Measurements from ENCODE around the gene USP49. TPM values are rescaled to one million over a fixed set of nuclear protein-coding genes. Genes with fewer than 3 reads are reported as not detected.

Gene USP49
- total and polyA plus RNA-seq, 2 of the 13 experiments (the other 11 are each of a cell fraction or from before 2014, with no cell fraction given), result 2.9 to 4.3 TPM

DNA sequence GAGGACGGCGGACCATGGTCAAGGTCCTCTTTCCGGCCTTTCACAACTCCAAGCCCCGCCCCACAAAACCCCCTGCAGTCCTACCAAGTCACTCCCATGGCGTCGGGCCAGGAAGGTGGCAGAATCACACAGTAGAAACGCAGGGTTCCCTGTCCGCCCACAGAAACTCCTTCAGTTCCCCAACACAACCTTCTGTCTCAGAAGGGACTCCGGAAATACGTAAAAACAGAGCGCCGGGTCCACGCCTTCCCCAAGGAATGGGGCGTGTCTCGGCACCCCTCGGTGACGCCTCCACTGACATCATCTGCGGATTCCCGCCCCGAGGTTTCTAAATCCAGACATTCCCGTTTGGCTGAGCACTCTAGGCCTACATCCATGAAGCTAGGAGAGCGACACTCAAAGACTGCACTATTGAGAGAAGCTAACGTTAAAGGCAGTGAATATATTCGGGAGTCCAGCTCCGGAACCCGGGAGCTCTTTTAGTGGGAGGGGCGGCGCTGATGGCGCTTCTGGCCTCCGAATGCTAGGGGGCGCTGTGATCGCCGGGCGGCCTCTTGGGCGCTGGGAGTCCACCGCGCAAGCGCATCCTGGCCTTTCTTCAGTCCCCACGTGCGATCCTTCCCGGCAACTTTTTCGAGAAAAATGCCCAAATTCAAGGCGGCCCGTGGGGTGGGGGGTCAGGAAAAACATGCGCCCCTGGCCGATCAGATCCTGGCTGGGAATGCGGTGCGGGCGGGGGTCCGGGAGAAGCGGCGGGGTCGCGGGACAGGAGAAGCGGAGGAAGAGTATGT is 25.9 kb upstream of the USP49 start, which contains the start of the genes BYSL and MED20 (continued):
- TF ChIP-seq ATF6 (CRISPR knock-in tag; conservative IDR thresholded peaks at IDR 0.05) (peak; percentile 70; the same call in 1 of the 2 replicates), SMAD9 (CRISPR knock-in tag; IDR thresholded peaks at IDR 0.05) (no peak; the same call in 1 of the 2 replicates), ZNF660 (CRISPR knock-in tag; IDR thresholded peaks at IDR 0.05; ENCODE audit: borderline replicate concordance, low read depth) (no peak), HDAC2 (CRISPR knock-in tag; IDR thresholded peaks at IDR 0.05) (peak; percentile 63; the same call in 1 of the 2 replicates), RNF219 (CRISPR knock-in tag; IDR thresholded peaks at IDR 0.05) (no peak), DMAP1 (CRISPR knock-in tag; IDR thresholded peaks at IDR 0.05) (peak; percentile 98), MXD3 (CRISPR knock-in tag; IDR thresholded peaks at IDR 0.05) (peak; percentile 95), KMT2B (CRISPR knock-in tag; IDR thresholded peaks at IDR 0.05) (peak; percentile 93), RFXANK (CRISPR knock-in tag; IDR thresholded peaks at IDR 0.05) (peak; percentile 60; the same call in 1 of the 2 replicates), RBFOX2 (IDR thresholded peaks at IDR 0.05; ENCODE audit: low read depth, low read length) (peak; percentile 85), KDM3A (CRISPR knock-in tag; IDR thresholded peaks at IDR 0.05; ENCODE audit: low read depth) (peak; percentile 80), KMT2A (CRISPR knock-in tag; IDR thresholded peaks at IDR 0.05) (peak; percentile 76), NFATC3 (CRISPR knock-in tag; IDR thresholded peaks at IDR 0.05) (peak; percentile 75; the same call in 1 of the 2 replicates), IRX3 (CRISPR knock-in tag; IDR thresholded peaks at IDR 0.05; ENCODE audit: borderline replicate concordance, low read depth) (peak; percentile 88), ZNF546 (CRISPR knock-in tag; conservative IDR thresholded peaks at IDR 0.05) (peak; percentile 98)
- TF ChIP-seq, protein P1, sequence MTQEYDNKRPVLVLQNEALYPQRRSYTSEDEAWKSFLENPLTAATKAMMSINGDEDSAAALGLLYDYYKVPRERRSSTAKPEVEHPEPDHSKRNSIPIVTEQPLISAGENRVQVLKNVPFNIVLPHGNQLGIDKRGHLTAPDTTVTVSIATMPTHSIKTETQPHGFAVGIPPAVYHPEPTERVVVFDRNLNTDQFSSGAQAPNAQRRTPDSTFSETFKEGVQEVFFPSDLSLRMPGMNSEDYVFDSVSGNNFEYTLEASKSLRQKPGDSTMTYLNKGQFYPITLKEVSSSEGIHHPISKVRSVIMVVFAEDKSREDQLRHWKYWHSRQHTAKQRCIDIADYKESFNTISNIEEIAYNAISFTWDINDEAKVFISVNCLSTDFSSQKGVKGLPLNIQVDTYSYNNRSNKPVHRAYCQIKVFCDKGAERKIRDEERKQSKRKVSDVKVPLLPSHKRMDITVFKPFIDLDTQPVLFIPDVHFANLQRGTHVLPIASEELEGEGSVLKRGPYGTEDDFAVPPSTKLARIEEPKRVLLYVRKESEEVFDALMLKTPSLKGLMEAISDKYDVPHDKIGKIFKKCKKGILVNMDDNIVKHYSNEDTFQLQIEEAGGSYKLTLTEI (CRISPR knock-in tag; conservative IDR thresholded peaks at IDR 0.05), result no peak
- TF ChIP-seq, protein P2, sequence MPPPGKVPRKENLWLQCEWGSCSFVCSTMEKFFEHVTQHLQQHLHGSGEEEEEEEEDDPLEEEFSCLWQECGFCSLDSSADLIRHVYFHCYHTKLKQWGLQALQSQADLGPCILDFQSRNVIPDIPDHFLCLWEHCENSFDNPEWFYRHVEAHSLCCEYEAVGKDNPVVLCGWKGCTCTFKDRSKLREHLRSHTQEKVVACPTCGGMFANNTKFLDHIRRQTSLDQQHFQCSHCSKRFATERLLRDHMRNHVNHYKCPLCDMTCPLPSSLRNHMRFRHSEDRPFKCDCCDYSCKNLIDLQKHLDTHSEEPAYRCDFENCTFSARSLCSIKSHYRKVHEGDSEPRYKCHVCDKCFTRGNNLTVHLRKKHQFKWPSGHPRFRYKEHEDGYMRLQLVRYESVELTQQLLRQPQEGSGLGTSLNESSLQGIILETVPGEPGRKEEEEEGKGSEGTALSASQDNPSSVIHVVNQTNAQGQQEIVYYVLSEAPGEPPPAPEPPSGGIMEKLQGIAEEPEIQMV (CRISPR knock-in tag; IDR thresholded peaks at IDR 0.05; ENCODE audit: low read depth), result peak; percentile 61; the same call in 1 of the 2 replicates
- TF ChIP-seq, protein P3, sequence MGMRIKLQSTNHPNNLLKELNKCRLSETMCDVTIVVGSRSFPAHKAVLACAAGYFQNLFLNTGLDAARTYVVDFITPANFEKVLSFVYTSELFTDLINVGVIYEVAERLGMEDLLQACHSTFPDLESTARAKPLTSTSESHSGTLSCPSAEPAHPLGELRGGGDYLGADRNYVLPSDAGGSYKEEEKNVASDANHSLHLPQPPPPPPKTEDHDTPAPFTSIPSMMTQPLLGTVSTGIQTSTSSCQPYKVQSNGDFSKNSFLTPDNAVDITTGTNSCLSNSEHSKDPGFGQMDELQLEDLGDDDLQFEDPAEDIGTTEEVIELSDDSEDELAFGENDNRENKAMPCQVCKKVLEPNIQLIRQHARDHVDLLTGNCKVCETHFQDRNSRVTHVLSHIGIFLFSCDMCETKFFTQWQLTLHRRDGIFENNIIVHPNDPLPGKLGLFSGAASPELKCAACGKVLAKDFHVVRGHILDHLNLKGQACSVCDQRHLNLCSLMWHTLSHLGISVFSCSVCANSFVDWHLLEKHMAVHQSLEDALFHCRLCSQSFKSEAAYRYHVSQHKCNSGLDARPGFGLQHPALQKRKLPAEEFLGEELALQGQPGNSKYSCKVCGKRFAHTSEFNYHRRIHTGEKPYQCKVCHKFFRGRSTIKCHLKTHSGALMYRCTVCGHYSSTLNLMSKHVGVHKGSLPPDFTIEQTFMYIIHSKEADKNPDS (CRISPR knock-in tag; IDR thresholded peaks at IDR 0.05), result 0 out of 2 replicates have a peak, but pooled peaks have one; percentile 30
